ENCODE results near the gene NECTIN2.
"Not testable (repeated sequence)": the region's sequence is repeated elsewhere in the genome, so short reads cannot be mapped to it uniquely, and the experiment has no call there.

Gene NECTIN2

DNA sequence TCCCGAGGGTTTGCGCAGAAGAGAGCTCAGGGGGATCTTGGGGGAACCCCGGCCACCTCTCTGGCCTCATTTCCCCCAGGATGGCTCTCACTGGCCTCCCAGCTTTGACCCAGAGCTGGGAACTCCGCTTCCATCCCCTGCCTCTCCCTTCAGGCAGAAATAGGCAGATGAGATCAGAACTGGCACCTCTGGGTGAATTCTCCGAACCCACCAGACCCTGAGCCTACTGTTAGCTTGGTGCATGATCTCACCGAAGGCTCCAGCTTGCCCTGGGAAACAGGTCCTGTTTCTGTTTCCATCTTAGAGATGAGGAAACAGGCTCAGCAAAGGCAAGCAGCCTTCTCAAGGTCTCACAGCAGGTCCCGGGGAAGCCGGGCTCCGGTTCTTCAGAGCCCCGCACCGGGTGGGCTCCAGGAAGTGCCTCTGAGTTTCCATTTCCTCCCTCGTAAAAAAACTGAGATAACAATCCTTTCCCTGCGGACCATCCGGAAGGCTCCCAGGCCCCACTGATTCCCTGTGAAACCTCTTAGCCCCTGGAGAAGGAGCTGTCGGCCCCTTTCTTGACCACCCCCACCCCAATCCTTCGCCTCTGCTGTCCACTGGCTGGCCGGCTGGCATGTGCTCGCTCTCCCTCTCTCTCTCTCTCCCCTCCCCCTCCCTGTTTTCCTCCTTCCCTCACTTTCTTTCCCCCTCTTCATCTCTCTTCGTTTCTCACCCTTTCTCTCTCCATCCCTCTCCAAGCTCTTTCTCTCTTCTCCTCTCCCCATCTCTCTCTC lies 2.1 kb downstream of the NECTIN2 start:
- DNase-seq: peak; percentile 76

DNA sequence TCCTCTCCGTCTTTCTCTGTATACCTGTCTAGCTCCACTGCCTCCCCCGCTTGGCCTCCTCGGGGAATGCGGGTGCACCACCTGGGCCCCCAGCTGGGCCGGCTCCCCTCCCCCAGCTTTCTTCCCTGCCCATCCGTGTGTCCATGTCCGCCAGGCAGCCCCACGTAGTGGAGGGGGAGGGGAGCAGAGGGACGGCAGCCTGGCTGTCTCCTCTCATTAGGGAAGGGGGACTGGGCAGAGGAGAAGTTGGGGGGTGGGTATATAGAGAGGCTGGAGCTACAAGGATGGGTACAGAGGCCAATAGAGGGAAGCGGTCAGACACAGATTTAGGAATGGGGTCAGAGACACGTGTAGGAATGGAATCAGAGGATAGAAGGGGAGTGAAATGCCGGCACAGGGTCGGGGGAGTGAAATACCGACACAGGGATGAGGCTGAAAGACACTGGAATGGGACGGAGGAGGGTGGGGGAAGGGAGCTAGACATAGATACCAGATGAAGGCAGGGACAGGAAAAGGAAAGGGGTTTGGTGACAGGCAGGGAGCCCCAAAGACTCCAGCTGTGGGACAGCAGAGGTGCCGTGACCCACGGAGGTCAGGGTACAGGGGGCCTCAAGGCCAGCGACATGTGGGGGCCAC lies 2.8 kb downstream of the NECTIN2 start:
- DNase-seq: peak; percentile 67

DNA sequence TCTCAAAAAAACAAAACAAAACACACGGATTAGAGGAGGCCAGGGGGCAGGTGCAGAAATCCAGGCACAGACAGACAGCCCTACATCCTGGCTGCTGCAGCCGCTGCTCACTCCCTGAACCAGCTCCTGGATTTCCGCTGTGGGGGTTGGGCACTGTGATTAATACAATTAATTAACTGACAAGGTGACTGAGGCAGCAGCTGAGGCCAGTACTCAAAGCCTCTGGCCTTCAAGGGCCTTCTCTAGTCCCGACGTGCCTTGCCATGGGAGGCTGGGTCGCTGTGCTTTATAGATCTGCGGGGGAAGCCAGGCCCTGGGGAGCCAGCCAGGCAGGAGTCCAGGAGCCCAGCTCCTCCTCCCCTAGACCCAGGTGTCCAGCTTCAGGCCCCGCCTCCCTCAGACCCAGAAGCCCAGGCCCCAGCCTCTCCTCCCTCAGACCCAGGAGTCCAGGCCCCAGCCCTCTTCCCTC lies 4.6 kb downstream of the NECTIN2 start:
- no peak for DNase-seq

- no peak for DNase-seq
These were observed 5.3 kb downstream of the NECTIN2 start for GRCh38 chr19:44851427-44851826.

- no peak for DNase-seq
These were observed 9.5 kb downstream of the NECTIN2 start for GRCh38 chr19:44855606-44856005.

- no peak for DNase-seq
These were observed 10.5 kb downstream of the NECTIN2 start for GRCh38 chr19:44856421-44857083.

GRCh38 chr19:44857837-44858236 lies 11.7 kb downstream of the NECTIN2 start:
- no peak for DNase-seq

- DNase-seq: not testable (repeated sequence)
These were observed 15.5 kb downstream of the NECTIN2 start for GRCh38 chr19:44861576-44861975.

GRCh38 chr19:44863990-44864389 lies 17.9 kb downstream of the NECTIN2 start:
- DNase-seq: no peak

DNA sequence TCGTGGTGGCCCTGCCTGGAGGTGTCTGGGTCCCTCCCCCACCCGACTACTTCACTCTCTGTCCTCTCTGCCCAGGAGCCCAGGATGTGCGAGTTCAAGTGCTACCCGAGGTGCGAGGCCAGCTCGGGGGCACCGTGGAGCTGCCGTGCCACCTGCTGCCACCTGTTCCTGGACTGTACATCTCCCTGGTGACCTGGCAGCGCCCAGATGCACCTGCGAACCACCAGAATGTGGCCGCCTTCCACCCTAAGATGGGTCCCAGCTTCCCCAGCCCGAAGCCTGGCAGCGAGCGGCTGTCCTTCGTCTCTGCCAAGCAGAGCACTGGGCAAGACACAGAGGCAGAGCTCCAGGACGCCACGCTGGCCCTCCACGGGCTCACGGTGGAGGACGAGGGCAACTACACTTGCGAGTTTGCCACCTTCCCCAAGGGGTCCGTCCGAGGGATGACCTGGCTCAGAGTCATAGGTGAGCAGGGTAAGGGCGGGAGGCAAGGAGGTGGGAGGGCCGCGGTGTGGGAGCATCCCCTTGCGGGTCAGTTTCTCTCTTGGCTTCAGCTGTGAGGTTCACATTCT lies 19.2 kb downstream of the NECTIN2 start:
- DNase-seq: no peak

GRCh38 chr19:44866664-44867063 lies 20.6 kb downstream of the NECTIN2 start:
- no peak for DNase-seq

GRCh38 chr19:44867578-44867977 lies 21.5 kb downstream of the NECTIN2 start:
- DNase-seq: no peak

DNA sequence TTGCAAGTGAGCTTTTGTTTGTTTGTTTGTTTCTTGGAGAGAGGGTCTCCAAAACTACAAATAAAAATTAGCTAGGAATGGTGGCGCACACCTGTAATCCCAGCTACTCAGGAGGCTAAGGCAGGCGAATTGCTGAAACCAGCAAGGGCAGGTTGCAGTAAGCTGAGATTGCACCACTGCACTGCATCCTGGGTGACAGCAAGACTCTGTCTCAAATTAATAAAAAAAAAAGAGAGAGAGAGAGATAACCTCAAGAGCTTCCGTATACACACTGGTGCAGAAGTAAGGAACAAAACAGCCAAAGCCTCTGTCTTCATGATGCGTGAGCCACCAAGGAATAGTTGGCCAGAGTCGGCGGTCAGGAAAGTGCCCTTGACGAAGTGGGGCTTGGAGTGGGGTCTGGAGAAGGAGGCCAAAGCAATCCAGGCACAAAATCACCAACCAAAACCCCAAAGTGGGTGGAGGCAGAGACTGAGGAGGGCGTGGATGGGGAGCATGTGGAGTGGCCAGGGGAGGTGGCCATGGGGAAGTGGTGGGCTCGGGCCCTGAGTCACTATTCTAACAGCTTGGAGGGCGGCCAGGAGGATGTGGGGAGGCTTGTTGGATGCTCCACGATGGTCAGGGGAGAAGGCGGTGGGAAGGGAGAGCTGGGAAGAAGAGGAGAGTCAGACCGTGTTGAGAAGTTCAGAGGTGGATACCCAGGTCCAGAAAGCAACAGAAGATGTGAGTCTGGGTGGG lies 23.8 kb downstream of the NECTIN2 start:
- no peak for DNase-seq

DNA sequence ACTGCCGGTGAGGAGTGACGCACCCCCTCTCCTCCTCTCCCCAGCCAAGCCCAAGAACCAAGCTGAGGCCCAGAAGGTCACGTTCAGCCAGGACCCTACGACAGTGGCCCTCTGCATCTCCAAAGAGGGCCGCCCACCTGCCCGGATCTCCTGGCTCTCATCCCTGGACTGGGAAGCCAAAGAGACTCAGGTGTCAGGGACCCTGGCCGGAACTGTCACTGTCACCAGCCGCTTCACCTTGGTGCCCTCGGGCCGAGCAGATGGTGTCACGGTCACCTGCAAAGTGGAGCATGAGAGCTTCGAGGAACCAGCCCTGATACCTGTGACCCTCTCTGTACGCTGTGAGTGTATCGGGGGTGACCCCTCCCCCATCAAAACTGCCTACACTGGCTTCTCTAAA lies 25.7 kb downstream of the NECTIN2 start:
- DNase-seq: no peak

DNA sequence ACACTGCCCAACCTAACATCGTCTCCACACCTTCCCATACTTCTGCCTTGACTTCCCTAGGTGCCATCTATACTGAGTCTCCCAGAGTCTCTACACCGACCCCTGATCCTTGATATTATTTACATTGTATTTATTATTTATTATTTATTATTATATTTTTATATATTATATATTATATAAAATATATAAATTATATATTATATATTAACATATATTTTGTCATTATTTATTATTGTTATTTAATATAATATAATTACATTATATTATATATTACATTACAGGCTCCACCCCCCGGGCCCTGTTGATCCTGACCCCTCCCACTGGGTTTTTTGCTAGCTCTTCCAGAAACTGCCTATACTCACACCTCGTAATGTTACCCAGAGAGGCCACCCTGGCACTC lies 26.6 kb downstream of the NECTIN2 start:
- no peak for DNase-seq

DNA sequence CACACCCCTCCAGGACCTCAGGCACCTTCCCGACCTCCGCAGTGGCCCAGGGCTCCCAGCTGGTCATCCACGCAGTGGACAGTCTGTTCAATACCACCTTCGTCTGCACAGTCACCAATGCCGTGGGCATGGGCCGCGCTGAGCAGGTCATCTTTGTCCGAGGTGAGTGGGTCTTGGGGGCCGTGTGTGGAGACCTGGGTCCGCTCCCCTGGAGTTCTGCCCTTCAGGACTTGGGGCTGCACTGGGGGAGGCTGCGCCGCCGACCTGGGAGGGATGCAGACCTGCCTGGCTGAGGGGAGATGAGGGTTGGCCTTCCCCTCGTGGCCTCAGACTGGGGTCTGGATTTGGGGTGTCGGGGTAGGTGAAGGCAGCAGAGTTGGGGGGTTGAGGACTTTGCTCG lies 28.2 kb downstream of the NECTIN2 start:
- DNase-seq: no peak

DNA sequence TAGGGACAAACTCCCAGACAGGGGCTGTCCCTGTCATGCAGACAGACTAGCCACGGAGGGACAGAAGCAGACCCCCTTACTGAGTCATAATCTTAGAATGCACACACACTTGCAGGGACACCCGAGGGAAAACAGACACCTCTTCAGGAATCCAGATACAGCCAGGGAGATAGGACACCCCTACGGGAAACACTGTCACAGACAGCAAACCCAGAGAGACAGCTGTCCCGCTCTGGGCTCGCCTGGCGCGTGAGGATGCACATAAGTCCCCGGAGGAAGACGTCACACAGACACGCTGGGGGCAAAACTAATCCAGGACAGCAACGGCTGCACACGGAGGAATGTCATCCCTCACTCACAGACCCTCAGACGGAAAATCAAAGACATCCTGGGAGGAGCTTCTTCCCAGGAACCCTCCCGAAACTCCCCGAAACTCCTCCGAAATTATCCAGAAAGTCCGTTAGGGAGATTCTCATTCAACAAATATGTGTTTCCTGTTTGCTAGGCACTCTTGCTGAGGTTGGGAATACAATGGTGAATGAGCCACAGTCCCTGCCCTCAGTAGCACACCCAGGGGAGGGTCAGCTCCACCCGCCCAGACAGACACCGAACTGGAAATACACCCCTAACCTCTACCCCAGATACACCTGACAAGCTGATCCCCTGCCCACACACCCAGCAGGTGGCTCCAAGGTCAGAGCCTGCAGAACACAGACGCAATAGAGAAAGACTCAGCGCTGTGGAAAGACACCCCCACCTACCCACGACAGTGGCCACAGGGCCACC lies 29.8 kb downstream of the NECTIN2 start:
- no peak for DNase-seq

DNA sequence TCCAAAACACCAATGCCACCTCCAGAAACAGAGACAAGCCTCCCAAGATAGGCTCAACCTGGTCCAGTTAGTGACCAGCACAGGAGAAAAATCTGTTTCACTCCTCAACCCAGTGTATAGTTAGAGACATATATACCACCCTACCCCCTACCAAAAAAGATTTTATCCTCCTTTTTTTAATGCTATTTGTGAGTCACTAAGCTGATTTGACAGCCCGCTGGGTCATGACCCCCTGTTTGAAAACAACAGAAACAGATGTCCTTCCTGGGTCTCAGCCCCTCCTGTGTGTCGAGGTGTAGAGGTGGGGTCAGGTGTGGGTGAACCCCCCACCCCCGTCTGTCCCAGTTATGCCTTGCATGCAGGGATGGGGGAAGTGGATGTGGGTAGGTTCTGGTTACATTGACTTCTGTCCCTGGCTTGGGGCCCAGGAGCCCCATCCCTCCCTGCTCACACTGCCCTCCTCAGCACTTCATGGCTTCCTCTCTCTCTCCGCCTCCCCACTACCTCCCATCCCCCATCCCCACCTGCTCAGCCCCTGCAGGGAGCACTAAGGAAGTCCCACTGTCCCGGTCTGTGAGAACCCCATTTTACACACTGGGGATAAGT lies 30.9 kb downstream of the NECTIN2 start:
- DNase-seq: no peak

DNA sequence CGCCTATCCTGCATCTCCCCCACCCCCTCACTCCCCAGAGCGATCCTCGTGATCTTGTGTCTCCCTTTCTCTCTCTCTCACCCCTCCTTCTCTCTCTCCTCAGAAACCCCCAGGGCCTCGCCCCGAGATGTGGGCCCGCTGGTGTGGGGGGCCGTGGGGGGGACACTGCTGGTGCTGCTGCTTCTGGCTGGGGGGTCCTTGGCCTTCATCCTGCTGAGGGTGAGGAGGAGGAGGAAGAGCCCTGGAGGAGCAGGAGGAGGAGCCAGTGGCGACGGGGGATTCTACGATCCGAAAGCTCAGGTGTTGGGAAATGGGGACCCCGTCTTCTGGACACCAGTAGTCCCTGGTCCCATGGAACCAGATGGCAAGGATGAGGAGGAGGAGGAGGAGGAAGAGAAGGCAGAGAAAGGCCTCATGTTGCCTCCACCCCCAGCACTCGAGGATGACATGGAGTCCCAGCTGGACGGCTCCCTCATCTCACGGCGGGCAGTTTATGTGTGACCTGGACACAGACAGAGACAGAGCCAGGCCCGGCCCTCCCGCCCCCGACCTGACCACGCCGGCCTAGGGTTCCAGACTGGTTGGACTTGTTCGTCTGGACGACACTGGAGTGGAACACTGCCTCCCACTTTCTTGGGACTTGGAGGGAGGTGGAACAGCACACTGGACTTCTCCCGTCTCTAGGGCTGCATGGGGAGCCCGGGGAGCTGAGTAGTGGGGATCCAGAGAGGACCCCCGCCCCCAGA lies 32.2 kb downstream of the NECTIN2 start:
- DNase-seq: no peak

GRCh38 chr19:44879309-44880065 lies 33.4 kb downstream of the NECTIN2 start:
- peak; percentile 35 for DNase-seq
